HepG2 (cell line): ENCODE data around the gene NPAS2. TPM values are rescaled to one million over a fixed set of nuclear protein-coding genes. Genes with fewer than 3 reads are reported as not detected.
A peak's percentile ranks its signal among the peaks of the same experiment; 100 is the strongest.

Source experiments
- BRD4 ChIP-seq: sonication (generic); formaldehyde crosslinking; IDR thresholded peaks from 2 replicates; pipeline ENCODE4 v1.4.0; 2020; ENCODE audit warnings: missing genetic modification reagents
- CREM ChIP-seq, 2 experiments: sonication (generic) in 1 of 2; formaldehyde crosslinking in 1 of 2; IDR thresholded peaks; 2 replicates each; pipeline versions ENCODE4 v1.4.0 to v1.6.1; 2016 to 2020; ENCODE audit warnings: antibody characterized with exemption in 1 of 2, mild to moderate bottlenecking in 1 of 2, missing genetic modification reagents in 1 of 2
- FIP1L1 ChIP-seq: fragments of 200-400 bp; formaldehyde crosslinking; IDR thresholded peaks from 2 replicates; pipeline ENCODE4 v1.6.1; 2018; ENCODE audit warnings: low read depth, mild to moderate bottlenecking, low read length, moderate library complexity, borderline replicate concordance; ENCODE audit not compliant: insufficient read depth
- HCFC1 ChIP-seq: fragments of 150-350 bp; IDR thresholded peaks from 2 replicates; pipeline ENCODE4 v1.6.1; 2014; ENCODE audit warnings: low read depth, low read length
- KDM3A ChIP-seq: IDR thresholded peaks from 2 replicates; pipeline ENCODE4 v1.6.1; 2018; ENCODE audit warnings: low read depth, missing compliant biosample characterization
- KLF13 ChIP-seq: sonication (generic); formaldehyde crosslinking; IDR thresholded peaks from 2 replicates; pipeline ENCODE4 v1.4.0; 2020; ENCODE audit warnings: mild to moderate bottlenecking, missing genetic modification reagents
- MEIS2 ChIP-seq: sonication (generic); formaldehyde crosslinking; IDR thresholded peaks from 2 replicates; pipeline ENCODE4 v1.9.0; 2021; ENCODE audit warnings: mild to moderate bottlenecking, missing genetic modification reagents
- MIER3 ChIP-seq: IDR thresholded peaks from 2 replicates; pipeline ENCODE4 v1.6.1; 2016; ENCODE audit warnings: missing compliant biosample characterization, borderline replicate concordance
- PHB2 ChIP-seq: fragments of 450-650 bp; IDR thresholded peaks from 2 replicates; pipeline ENCODE4 v1.6.1; 2018; ENCODE audit not compliant: partially characterized antibody
- PLRG1 ChIP-seq: fragments of 450-650 bp; conservative IDR thresholded peaks from 2 replicates; pipeline ENCODE4 v1.6.1; 2016
- SATB2 ChIP-seq: sonication (generic); formaldehyde crosslinking; IDR thresholded peaks from 2 replicates; pipeline ENCODE4 v1.5.0; 2020; ENCODE audit warnings: missing genetic modification reagents
- SETDB1 ChIP-seq: sonication (generic); formaldehyde crosslinking; IDR thresholded peaks from 2 replicates; pipeline ENCODE4 v1.5.1; 2020; ENCODE audit warnings: missing genetic modification reagents, mild to moderate bottlenecking, borderline replicate concordance
- ZC3H13 ChIP-seq: sonication (generic); formaldehyde crosslinking; IDR thresholded peaks from 2 replicates; pipeline ENCODE4 v1.8.1; 2023; ENCODE audit warnings: mild to moderate bottlenecking, missing genetic modification reagents, moderate library complexity
- ZFP36 ChIP-seq: fragments of 150-350 bp; IDR thresholded peaks from 2 replicates; pipeline ENCODE4 v1.6.1; 2018; ENCODE audit warnings: borderline replicate concordance, low read length, low read depth; ENCODE audit not compliant: partially characterized antibody
- ZNF101 ChIP-seq: sonication (generic); formaldehyde crosslinking; IDR thresholded peaks from 2 replicates; pipeline ENCODE4 v1.4.0; 2020; ENCODE audit warnings: mild to moderate bottlenecking, low read depth, missing genetic modification reagents, borderline replicate concordance
- ZNF12 ChIP-seq: sonication (generic); formaldehyde crosslinking; IDR thresholded peaks from 2 replicates; pipeline ENCODE4 v1.5.0; 2020; ENCODE audit warnings: missing genetic modification reagents
- ZNF121 ChIP-seq: sonication (generic); formaldehyde crosslinking; IDR thresholded peaks from 2 replicates; pipeline ENCODE4 v1.5.0; 2020; ENCODE audit warnings: mild to moderate bottlenecking, missing genetic modification reagents
- ZNF331 ChIP-seq: sonication (generic); formaldehyde crosslinking; IDR thresholded peaks from 2 replicates; pipeline ENCODE4 v1.4.0; 2020; ENCODE audit warnings: missing genetic modification reagents
- ZNF350 ChIP-seq: sonication (generic); formaldehyde crosslinking; IDR thresholded peaks from 2 replicates; pipeline ENCODE4 v1.4.0; 2020; ENCODE audit warnings: mild to moderate bottlenecking, low read depth, missing genetic modification reagents, borderline replicate concordance
- ZNF510 ChIP-seq: sonication (generic); formaldehyde crosslinking; IDR thresholded peaks from 2 replicates; pipeline ENCODE4 v1.4.0; 2020; ENCODE audit warnings: low read depth, mild to moderate bottlenecking, missing genetic modification reagents
- ZNF605 ChIP-seq: sonication (generic); formaldehyde crosslinking; IDR thresholded peaks from 2 replicates; pipeline ENCODE4 v1.8.0; 2022; ENCODE audit warnings: mild to moderate bottlenecking, missing genetic modification reagents
- ZNF614 ChIP-seq: IDR thresholded peaks from 2 replicates; pipeline ENCODE4 v1.6.1; 2018; ENCODE audit warnings: missing biosample characterization, missing genetic modification reagents, inconsistent platforms, borderline replicate concordance
- ZNF709 ChIP-seq: sonication (generic); formaldehyde crosslinking; IDR thresholded peaks from 2 replicates; pipeline ENCODE4 v1.5.0; 2020; ENCODE audit warnings: mild to moderate bottlenecking, missing genetic modification reagents
- ZNF790 ChIP-seq: sonication (generic); formaldehyde crosslinking; IDR thresholded peaks from 2 replicates; pipeline ENCODE4 v1.8.0; 2022; ENCODE audit warnings: missing genetic modification reagents, mild to moderate bottlenecking, borderline replicate concordance
- polyA plus RNA-seq, 8 experiments: library from polyadenylated mRNA; depleted of rRNA in 3 of 8; stranded (reverse) in 7 of 8; unstranded in 1 of 8; fragments of >200 nt; fragmentation: Illumina TruSeq in 4 of 8; extraction: Trizol in 4 of 8; gene quantifications; 2 replicates each; pipeline versions ENCODE4 v1.2.1 to v1.2.3, GENCODE V29; 2011 to 2016; ENCODE audit warnings: low read depth in 4 of 8, missing spikeins in 1 of 8, mixed read lengths in 1 of 8; ENCODE audit not compliant: insufficient read depth in 1 of 8
- total RNA-seq, 5 experiments: library from RNA; depleted of rRNA; stranded (reverse); fragments of >200 nt; fragmentation: Illumina TruSeq; extraction: Trizol; gene quantifications; 2 replicates each; pipeline ENCODE4 v1.2.3, GENCODE V29; 2016; ENCODE audit warnings: low read depth in 1 of 5
- TF ChIP-seq, protein P1 (sequence below): sonication (generic); formaldehyde crosslinking; IDR thresholded peaks from 2 replicates; pipeline ENCODE4 v1.4.0; 2020; ENCODE audit warnings: mild to moderate bottlenecking, missing genetic modification reagents, borderline replicate concordance
- TF ChIP-seq, protein P2 (sequence below), 2 experiments: sonication (generic) in 1 of 2; formaldehyde crosslinking in 1 of 2; IDR thresholded peaks; 2 replicates each; pipeline versions ENCODE4 v1.5.1 to v1.6.1; 2011 to 2020; ENCODE audit warnings: borderline replicate concordance in 1 of 2, low read depth in 1 of 2, low read length in 1 of 2, mild to moderate bottlenecking in 1 of 2, missing genetic modification reagents in 1 of 2, moderate library complexity in 1 of 2
- TF ChIP-seq, protein P3 (sequence below): sonication (generic); formaldehyde crosslinking; IDR thresholded peaks from 2 replicates; pipeline ENCODE4 v1.5.1; 2020; ENCODE audit warnings: mild to moderate bottlenecking, missing genetic modification reagents, moderate library complexity

NPAS2 gene
- total and polyA plus RNA-seq, 2 of the 13 experiments (the other 11 are each of a cell fraction or from before 2014, with no cell fraction given): 14.8 to 37.5 TPM

DNA sequence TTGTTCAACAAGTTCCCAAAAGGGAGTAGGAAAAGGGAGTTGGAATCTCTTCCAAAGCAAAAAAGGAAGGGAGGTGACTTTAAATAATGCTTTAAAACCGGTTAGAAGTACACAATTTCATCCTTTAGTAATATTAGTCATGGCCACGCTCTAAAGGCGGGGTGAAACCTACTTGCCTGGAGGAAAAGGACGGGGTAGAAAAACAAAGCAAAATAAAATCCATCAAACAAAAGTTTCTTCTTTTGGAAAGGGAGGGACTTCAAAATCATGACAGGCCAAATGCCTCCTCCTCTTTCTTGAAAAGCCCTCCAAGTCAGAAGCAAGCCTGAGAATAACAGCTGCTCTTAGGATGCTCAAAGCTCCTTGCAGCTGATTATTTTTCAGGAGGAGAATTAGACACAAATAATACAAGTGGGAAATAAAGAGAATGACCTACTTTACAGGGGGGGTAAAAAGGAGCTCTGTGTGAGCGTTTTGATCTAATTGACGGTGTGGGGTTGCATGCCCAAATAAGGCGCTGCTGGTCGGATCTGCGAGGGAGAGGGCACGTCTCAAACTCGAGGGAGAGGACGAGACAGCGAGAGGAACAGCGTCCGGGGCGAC lies 1.8 kb upstream of the NPAS2 start (continued):
- TF ChIP-seq, protein P1, sequence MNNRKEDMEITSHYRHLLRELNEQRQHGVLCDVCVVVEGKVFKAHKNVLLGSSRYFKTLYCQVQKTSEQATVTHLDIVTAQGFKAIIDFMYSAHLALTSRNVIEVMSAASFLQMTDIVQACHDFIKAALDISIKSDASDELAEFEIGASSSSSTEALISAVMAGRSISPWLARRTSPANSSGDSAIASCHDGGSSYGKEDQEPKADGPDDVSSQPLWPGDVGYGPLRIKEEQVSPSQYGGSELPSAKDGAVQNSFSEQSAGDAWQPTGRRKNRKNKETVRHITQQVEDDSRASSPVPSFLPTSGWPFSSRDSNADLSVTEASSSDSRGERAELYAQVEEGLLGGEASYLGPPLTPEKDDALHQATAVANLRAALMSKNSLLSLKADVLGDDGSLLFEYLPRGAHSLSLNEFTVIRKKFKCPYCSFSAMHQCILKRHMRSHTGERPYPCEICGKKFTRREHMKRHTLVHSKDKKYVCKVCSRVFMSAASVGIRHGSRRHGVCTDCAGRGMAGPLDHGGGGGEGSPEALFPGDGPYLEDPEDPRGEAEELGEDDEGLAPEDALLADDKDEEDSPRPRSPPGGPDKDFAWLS: no peak
- TF ChIP-seq, protein P2, sequence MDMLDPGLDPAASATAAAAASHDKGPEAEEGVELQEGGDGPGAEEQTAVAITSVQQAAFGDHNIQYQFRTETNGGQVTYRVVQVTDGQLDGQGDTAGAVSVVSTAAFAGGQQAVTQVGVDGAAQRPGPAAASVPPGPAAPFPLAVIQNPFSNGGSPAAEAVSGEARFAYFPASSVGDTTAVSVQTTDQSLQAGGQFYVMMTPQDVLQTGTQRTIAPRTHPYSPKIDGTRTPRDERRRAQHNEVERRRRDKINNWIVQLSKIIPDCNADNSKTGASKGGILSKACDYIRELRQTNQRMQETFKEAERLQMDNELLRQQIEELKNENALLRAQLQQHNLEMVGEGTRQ (IDR thresholded peaks at IDR 0.05; ENCODE audit: low read depth, low read length): no peak
- TF ChIP-seq, protein P2 (CRISPR knock-in tag; IDR thresholded peaks at IDR 0.05; ENCODE audit: borderline replicate concordance): peak; percentile 75; the same call in 1 of the 2 replicates
- TF ChIP-seq CREM (IDR thresholded peaks at IDR 0.05) (0 out of 2 replicates have a peak, but pooled peaks have one; percentile 2), CREM (CRISPR knock-in tag; IDR thresholded peaks at IDR 0.05) (no peak), ZNF510 (CRISPR knock-in tag) (no peak), ZNF12 (no peak), ZNF331 (CRISPR knock-in tag) (no peak), MIER3 (no peak), SATB2 (CRISPR knock-in tag) (no peak), ZNF121 (no peak), ZNF350 (no peak), ZC3H13 (CRISPR knock-in tag) (no peak), PHB2 (no peak), ZFP36 (no peak), HCFC1 (no peak), ZNF790 (CRISPR knock-in tag) (peak; percentile 38; the same call in 1 of the 2 replicates), SETDB1 (CRISPR knock-in tag) (no peak), BRD4 (no peak), KDM3A (CRISPR knock-in tag) (no peak), KLF13 (CRISPR knock-in tag) (no peak), MEIS2 (CRISPR knock-in tag) (peak; percentile 52; the same call in 1 of the 2 replicates), ZNF614 (CRISPR knock-in tag) (peak; percentile 77), PLRG1 (no peak), ZNF709 (CRISPR knock-in tag) (peak; percentile 3; the same call in 1 of the 2 replicates), ZNF605 (no peak), ZNF101 (CRISPR knock-in tag) (no peak), FIP1L1 (no peak)
- TF ChIP-seq, protein P3, sequence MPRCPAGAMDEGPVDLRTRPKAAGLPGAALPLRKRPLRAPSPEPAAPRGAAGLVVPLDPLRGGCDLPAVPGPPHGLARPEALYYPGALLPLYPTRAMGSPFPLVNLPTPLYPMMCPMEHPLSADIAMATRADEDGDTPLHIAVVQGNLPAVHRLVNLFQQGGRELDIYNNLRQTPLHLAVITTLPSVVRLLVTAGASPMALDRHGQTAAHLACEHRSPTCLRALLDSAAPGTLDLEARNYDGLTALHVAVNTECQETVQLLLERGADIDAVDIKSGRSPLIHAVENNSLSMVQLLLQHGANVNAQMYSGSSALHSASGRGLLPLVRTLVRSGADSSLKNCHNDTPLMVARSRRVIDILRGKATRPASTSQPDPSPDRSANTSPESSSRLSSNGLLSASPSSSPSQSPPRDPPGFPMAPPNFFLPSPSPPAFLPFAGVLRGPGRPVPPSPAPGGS: no peak
